Panc1 (cell line): Measurements from ENCODE around the gene FIZ1. TPM values are rescaled to one million over a fixed set of nuclear protein-coding genes. Genes with fewer than 3 reads are reported as not detected.

Source experiments
- ATAC-seq: fragments of 200-7000 bp; cut with Tn5 transposase; 2 replicates; pipeline ENCODE4 v1.9.1; 2020; ENCODE audit warnings: mild to moderate bottlenecking, moderate library complexity
- BruUV-seq: library from RNA; stranded (reverse); fragments of 400-500 nt; replicated peaks from 2 replicates; lab custom pipeline; 2021; lab: Mats Ljungman, UMichigan
- CTCF ChIA-PET: fragments of 300-600 bp; sonication (Branson Sonifier 250); formaldehyde crosslinking; loops from one replicate; lab custom pipeline; 2022; ENCODE audit warnings: antibody characterized with exemption; lab: Charles Lee
- POLR2A ChIA-PET: fragments of 300-600 bp; sonication (Branson Sonifier 250); formaldehyde crosslinking; loops from one replicate; lab custom pipeline; 2022; ENCODE audit warnings: antibody characterized with exemption; lab: Charles Lee
- DNase-seq: peaks from one replicate; pipeline ENCODE4 v3.0.0-alpha.2; 2010; ENCODE audit warnings: low read depth, low spot score
- H3K27ac ChIP-seq: 2 replicates; pipeline ENCODE4 v1.5.1; 2011; ENCODE audit warnings: mild to moderate bottlenecking, low read length, inconsistent platforms
- H3K27me3 ChIP-seq: fragments of 200-500 bp; sonication (Bioruptor generic); 2 replicates; pipeline ENCODE4 v1.6.0; 2014; ENCODE audit warnings: low read length, inconsistent platforms; ENCODE audit not compliant: control insufficient read depth, insufficient read depth
- H3K36me3 ChIP-seq: fragments of 200-500 bp; sonication (Bioruptor generic); 2 replicates; pipeline ENCODE4 v1.5.1; 2014; ENCODE audit warnings: inconsistent platforms, mild to moderate bottlenecking, low read length, moderate library complexity; ENCODE audit not compliant: control insufficient read depth, insufficient read depth
- H3K4me1 ChIP-seq: 2 replicates; pipeline ENCODE4 v1.5.1; 2011; ENCODE audit warnings: inconsistent platforms, mild to moderate bottlenecking, low read length, moderate library complexity; ENCODE audit not compliant: control insufficient read depth, insufficient read depth
- H3K4me3 ChIP-seq, 2 experiments: 2 replicates each; pipeline ENCODE4 v1.5.1; 2011 to 2012; ENCODE audit warnings: low read depth in 2 of 2, low read length in 2 of 2, mild to moderate bottlenecking in 2 of 2, inconsistent platforms in 1 of 2, moderate library complexity in 1 of 2
- H3K9me3 ChIP-seq: fragments of 200-500 bp; sonication (Bioruptor generic); 2 replicates; pipeline ENCODE4 v1.5.1; 2014; ENCODE audit warnings: low read depth, mild to moderate bottlenecking, inconsistent platforms, low read length, moderate library complexity; ENCODE audit not compliant: control insufficient read depth, insufficient read depth
- CTCF ChIP-seq: fragments of 450-650 bp; IDR thresholded peaks from 2 replicates; pipeline ENCODE4 v1.5.1; 2017; ENCODE audit warnings: mild to moderate bottlenecking
- POLR2AphosphoS5 ChIP-seq: IDR thresholded peaks from 2 replicates; pipeline ENCODE4 v1.6.1; 2012; ENCODE audit warnings: mild to moderate bottlenecking, low read depth, low read length, moderate library complexity
- REST ChIP-seq, 2 experiments: IDR thresholded peaks; 2 replicates each; pipeline ENCODE4 v1.6.1; 2011 to 2012; ENCODE audit warnings: low read depth in 2 of 2, control low read depth in 1 of 2, low read length in 1 of 2, mild to moderate bottlenecking in 1 of 2, moderate library complexity in 1 of 2; ENCODE audit not compliant: insufficient read depth in 1 of 2
- SIN3A ChIP-seq: IDR thresholded peaks from 2 replicates; pipeline ENCODE4 v1.6.1; 2012; ENCODE audit warnings: low read depth, mild to moderate bottlenecking, low read length, moderate library complexity, borderline replicate concordance; ENCODE audit not compliant: insufficient read depth
- TCF7L2 ChIP-seq: IDR thresholded peaks from 2 replicates; pipeline ENCODE4 v1.6.1; 2011; ENCODE audit warnings: mild to moderate bottlenecking, low read depth, low read length, inconsistent platforms
- in situ Hi-C: cut with HindIII; loops from 2 replicates; pipeline ENCODE4 v1.10.0; 2016; ENCODE audit warnings: low sequenced_read_pairs, low pct_unique_long_range_greater_than_20kb
- intact Hi-C: fragments of 100-400 bp; cut with micrococcal nuclease; formaldehyde crosslinking; loops from one replicate; pipeline ENCODE4 v1.10.0; 2022; ENCODE audit not compliant: unreplicated experiment
- total RNA-seq: library from RNA; stranded (reverse); gene quantifications from one replicate; pipeline ENCODE4 v1.2.1, GENCODE V29; 2021; ENCODE audit not compliant: unreplicated experiment

Gene FIZ1
- total RNA-seq, 1 experiment from 2014 or later: 28.5 TPM

GRCh38 chr19:55619286-55619685 lies 20.0 kb upstream of the FIZ1 start:
- 0 out of 2 replicates have a peak, but pooled peaks have one; percentile 32 for TF ChIP-seq POLR2AphosphoS5
- no peak for TF ChIP-seq REST (IDR thresholded peaks at IDR 0.05; ENCODE audit: insufficient read depth in 1 of 2, low read depth in 2 of 2, low read length in 1 of 2)
- intact Hi-C loops (no loop called here), in situ Hi-C loops (no loop called here)
- Histone ChIP-seq H3K4me1 (no peaks in the 10 kb centered on the region), H3K27ac (no peak overlapping the region), H3K27me3 (no peaks in the 10 kb centered on the region), H3K9me3 (no peaks in the 10 kb centered on the region), H3K4me3 (no peak overlapping the region), H3K36me3 (no peaks in the 10 kb centered on the region)
- ChIA-PET CTCF (interaction anchor here (0.7 kb wide), 2 partner anchors 8 to 20 kb away, joined by 3 to 7 read pairs; partner anchors contain the start of gene FIZ1), POLR2A (no interaction called here)
- DNase-seq (no peak), ATAC-seq (no peak)
- BruUV-seq: TSS peak; percentile 55

GRCh38 chr19:55618426-55618825 lies 19.1 kb upstream of the FIZ1 start:
- intact Hi-C loops: no loop called here
- ATAC-seq (no peak), DNase-seq (no peak)
- Histone ChIP-seq H3K27me3 (no peaks in the 10 kb centered on the region), H3K27ac (no peak overlapping the region), H3K36me3 (no peaks in the 10 kb centered on the region), H3K4me1 (no peaks in the 10 kb centered on the region), H3K9me3 (no peaks in the 10 kb centered on the region), H3K4me3 (no peak overlapping the region)
- in situ Hi-C loops: no loop called here
- CTCF ChIA-PET: no interaction called here
- TF ChIP-seq SIN3A (no peak), TCF7L2 (no peak), POLR2AphosphoS5 (no peak), REST (IDR thresholded peaks at IDR 0.05; ENCODE audit: insufficient read depth in 1 of 2, low read depth in 2 of 2, low read length in 1 of 2) (no peak), CTCF (no peak)
- BruUV-seq: no TSS peak
- POLR2A ChIA-PET: interaction anchor here (0.7 kb wide), 2 partner anchors 20 to 45 kb away, joined by 9 to 14 read pairs; no protein-coding TSS in a partner anchor
